Mucosa of stomach (tissue), 1 donor: Measurements from ENCODE around the gene IL21.
"Not testable (repeated sequence)": the region's sequence is repeated elsewhere in the genome, so short reads cannot be mapped to it uniquely, and the experiment has no call there.

Experiments used
- H3K27me3 ChIP-seq: one replicate; pipeline ENCODE4 v1.7.0; 2013; ENCODE audit warnings: mild to moderate bottlenecking, low read length; ENCODE audit not compliant: control insufficient read depth, insufficient read depth
- H3K36me3 ChIP-seq: one replicate; pipeline ENCODE4 v1.7.0; 2013; ENCODE audit warnings: low read length; ENCODE audit not compliant: control insufficient read depth, insufficient read depth
- H3K4me1 ChIP-seq: one replicate; pipeline ENCODE4 v1.7.0; 2013; ENCODE audit warnings: mild to moderate bottlenecking, low read length; ENCODE audit not compliant: control insufficient read depth, insufficient read depth
- H3K4me3 ChIP-seq: one replicate; pipeline ENCODE4 v1.7.0; 2013; ENCODE audit warnings: low read length
- H3K9ac ChIP-seq: one replicate; pipeline ENCODE4 v1.7.0; 2013; ENCODE audit warnings: mild to moderate bottlenecking, low read length, moderate library complexity
- H3K9me3 ChIP-seq: one replicate; pipeline ENCODE4 v1.7.0; 2013; ENCODE audit warnings: mild to moderate bottlenecking, low read length, moderate library complexity; ENCODE audit not compliant: control insufficient read depth
- donor health status: Pancreatic carcinoma.

IL21 gene

GRCh38 chr4:122602277-122603142 lies 18.4 kb downstream of the IL21 start:
- Histone ChIP-seq H3K27me3 (peaks cover 10% of the 10 kb centered on the region), H3K36me3 (no peaks in the 10 kb centered on the region), H3K9me3 (no peaks in the 10 kb centered on the region), H3K4me1 (no peaks in the 10 kb centered on the region), H3K4me3 (no peak overlapping the region), H3K9ac (no peak overlapping the region)

GRCh38 chr4:122591196-122591595 lies 29.7 kb downstream of the IL21 start:
- H3K36me3 ChIP-seq = no peaks in the 10 kb centered on the region
- no peak overlapping the region for H3K4me3 ChIP-seq
- no peaks in the 10 kb centered on the region for H3K4me1 ChIP-seq
- no peaks in the 10 kb centered on the region for H3K27me3 ChIP-seq
- no peaks in the 10 kb centered on the region for H3K9me3 ChIP-seq
- H3K9ac ChIP-seq = no peak overlapping the region

GRCh38 chr4:122588453-122589238 lies 32.2 kb downstream of the IL21 start:
- Histone ChIP-seq H3K27me3 (no peaks in the 10 kb centered on the region), H3K4me1 (no peaks in the 10 kb centered on the region), H3K9ac (no peak overlapping the region), H3K4me3 (no peak overlapping the region), H3K9me3 (no peaks in the 10 kb centered on the region), H3K36me3 (no peaks in the 10 kb centered on the region)

- H3K27me3 ChIP-seq = no peaks in the 10 kb centered on the region
- H3K36me3 ChIP-seq = no peaks in the 10 kb centered on the region
- H3K4me3 ChIP-seq = no peak overlapping the region
- no peaks in the 10 kb centered on the region for H3K9me3 ChIP-seq
- H3K4me1 ChIP-seq = no peaks in the 10 kb centered on the region
- H3K9ac ChIP-seq = no peak overlapping the region
Observed at GRCh38 chr4:122584519-122584918, 36.3 kb downstream of the IL21 start.

- Histone ChIP-seq H3K4me1 (no peaks in the 10 kb centered on the region), H3K9me3 (no peaks in the 10 kb centered on the region), H3K9ac (no peak overlapping the region), H3K4me3 (no peak overlapping the region), H3K36me3 (no peaks in the 10 kb centered on the region), H3K27me3 (no peaks in the 10 kb centered on the region)
Observed at GRCh38 chr4:122583906-122584305, 37.0 kb downstream of the IL21 start.

- Histone ChIP-seq H3K36me3 (no peaks in the 10 kb centered on the region), H3K9ac (no peak overlapping the region), H3K9me3 (no peaks in the 10 kb centered on the region), H3K27me3 (no peaks in the 10 kb centered on the region), H3K4me3 (no peak overlapping the region), H3K4me1 (no peaks in the 10 kb centered on the region)
Observed at GRCh38 chr4:122577808-122578781, 42.8 kb downstream of the IL21 start.

GRCh38 chr4:122577189-122577553 lies 43.7 kb downstream of the IL21 start:
- no peak overlapping the region for H3K9ac ChIP-seq

GRCh38 chr4:122576261-122577188 lies 44.3 kb downstream of the IL21 start:
- H3K4me3 ChIP-seq = no peak overlapping the region
- no peak overlapping the region for H3K9ac ChIP-seq
- H3K36me3 ChIP-seq = no peaks in the 10 kb centered on the region
- no peaks in the 10 kb centered on the region for H3K27me3 ChIP-seq
- no peaks in the 10 kb centered on the region for H3K4me1 ChIP-seq
- H3K9me3 ChIP-seq = no peaks in the 10 kb centered on the region

More at GRCh38 chr4:122577189-122577553, 43.7 kb downstream of the IL21 start:
- no peaks in the 10 kb centered on the region for H3K36me3 ChIP-seq
- no peaks in the 10 kb centered on the region for H3K27me3 ChIP-seq
- H3K9me3 ChIP-seq = no peaks in the 10 kb centered on the region
- no peak overlapping the region for H3K4me3 ChIP-seq
- no peaks in the 10 kb centered on the region for H3K4me1 ChIP-seq

GRCh38 chr4:122574347-122574746 lies 46.5 kb downstream of the IL21 start:
- H3K9ac ChIP-seq, H3K27me3 ChIP-seq, H3K4me3 ChIP-seq, H3K4me1 ChIP-seq, H3K9me3 ChIP-seq, H3K36me3 ChIP-seq: not testable (repeated sequence)

- H3K36me3 ChIP-seq = no peaks in the 10 kb centered on the region
- H3K9ac ChIP-seq = no peak overlapping the region
- H3K4me3 ChIP-seq = no peak overlapping the region
- H3K4me1 ChIP-seq = no peaks in the 10 kb centered on the region
- no peaks in the 10 kb centered on the region for H3K9me3 ChIP-seq
- H3K27me3 ChIP-seq = no peaks in the 10 kb centered on the region
Observed at GRCh38 chr4:122562449-122562848, 58.4 kb downstream of the IL21 start.
